GM23338 (cell line): Measurements from ENCODE around the gene HSPBAP1. TPM values are rescaled to one million over a fixed set of nuclear protein-coding genes. Genes with fewer than 3 reads are reported as not detected.
"Not testable (repeated sequence)": the region's sequence is repeated elsewhere in the genome, so short reads cannot be mapped to it uniquely, and the experiment has no call there.

Experiments
- ATAC-seq: fragments of 200-7000 bp; cut with Tn5 transposase; 3 replicates; pipeline ENCODE4 v1.9.1; 2020
- DNase-seq: peaks from one replicate; pipeline ENCODE4 v3.0.0-alpha.2; 2015; ENCODE audit warnings: low spot score
- H2AFZ ChIP-seq: fragments of 200-600 bp; sonication (generic); 2 replicates; pipeline ENCODE4 v1.8.0; 2016; ENCODE audit warnings: antibody characterized with exemption, mild to moderate bottlenecking, moderate library complexity
- H3F3A ChIP-seq: fragments of 200-600 bp; sonication (generic); replicated peaks from 2 replicates; pipeline ENCODE4 v1.8.0; 2017; ENCODE audit warnings: antibody characterized with exemption, mixed run types, low read depth
- H3K27ac ChIP-seq: fragments of 200-600 bp; sonication (generic); 2 replicates; pipeline ENCODE4 v1.6.1; 2016; ENCODE audit warnings: low read depth
- H3K27me3 ChIP-seq: fragments of 200-600 bp; sonication (generic); 2 replicates; pipeline ENCODE4 v1.8.0; 2016; ENCODE audit warnings: mild to moderate bottlenecking, mixed run types, moderate library complexity; ENCODE audit not compliant: insufficient read depth
- H3K36me3 ChIP-seq: fragments of 200-600 bp; sonication (generic); 2 replicates; pipeline ENCODE4 v1.8.0; 2016; ENCODE audit warnings: mild to moderate bottlenecking; ENCODE audit not compliant: insufficient read depth
- H3K4me1 ChIP-seq: fragments of 200-600 bp; sonication (generic); 2 replicates; pipeline ENCODE4 v1.8.0; 2016; ENCODE audit warnings: mild to moderate bottlenecking, moderate library complexity; ENCODE audit not compliant: insufficient read depth
- H3K4me2 ChIP-seq: fragments of 200-600 bp; sonication (generic); 2 replicates; pipeline ENCODE4 v1.7.1; 2017; ENCODE audit warnings: mixed run types
- H3K4me3 ChIP-seq: fragments of 200-600 bp; sonication (generic); 2 replicates; pipeline ENCODE4 v1.6.1; 2016; ENCODE audit warnings: mixed run types
- H3K79me2 ChIP-seq: fragments of 200-600 bp; sonication (generic); replicated peaks from 2 replicates; pipeline ENCODE4 v1.8.0; 2017; ENCODE audit warnings: mild to moderate bottlenecking; ENCODE audit not compliant: insufficient read depth
- H3K9me2 ChIP-seq: fragments of 200-600 bp; sonication (generic); 2 replicates; pipeline ENCODE4 v1.8.0; 2017; ENCODE audit not compliant: insufficient read depth
- H4K20me1 ChIP-seq: fragments of 200-600 bp; sonication (generic); replicated peaks from 2 replicates; pipeline ENCODE4 v1.8.0; 2017; ENCODE audit warnings: mild to moderate bottlenecking; ENCODE audit not compliant: insufficient read depth
- H3K27ac Mint-ChIP-seq: 2 replicates; pipeline ENCODE4 v1.8.0; 2020; ENCODE audit warnings: inconsistent platforms, mild to moderate bottlenecking, moderate library complexity, mixed read lengths
- H3K27me3 Mint-ChIP-seq: 3 replicates; pipeline ENCODE4 v1.8.0; 2022; ENCODE audit warnings: low read depth, mild to moderate bottlenecking, moderate library complexity, mixed read lengths, inconsistent platforms; ENCODE audit not compliant: insufficient read depth, poor library complexity
- H3K36me3 Mint-ChIP-seq: 3 replicates; pipeline ENCODE4 v1.8.0; 2021; ENCODE audit warnings: low read depth, mild to moderate bottlenecking, inconsistent platforms, moderate library complexity, mixed read lengths
- H3K4me1 Mint-ChIP-seq: 3 replicates; pipeline ENCODE4 v1.8.0; 2020; ENCODE audit warnings: mild to moderate bottlenecking, inconsistent platforms, mixed read lengths
- H3K4me3 Mint-ChIP-seq: 3 replicates; pipeline ENCODE4 v1.8.0; 2021; ENCODE audit warnings: moderate library complexity, mild to moderate bottlenecking, inconsistent platforms, mixed read lengths
- H3K9me3 Mint-ChIP-seq: 3 replicates; pipeline ENCODE4 v1.8.0; 2020; ENCODE audit warnings: moderate library complexity, mild to moderate bottlenecking, inconsistent platforms, mixed read lengths
- CREB1 ChIP-seq: fragments of 250-450 bp; sonication (Bioruptor Pico); IDR thresholded peaks from 2 replicates; pipeline ENCODE4 v1.5.0; 2020; ENCODE audit warnings: low read depth, mild to moderate bottlenecking, moderate library complexity
- CTCF ChIP-seq, 2 experiments: fragments of 200-600 bp in 1 of 2; sonication (generic) in 1 of 2; conservative IDR thresholded peaks; 2 replicates each; pipeline versions ENCODE4 v1.5.1 to v1.6.1; 2016 to 2017; ENCODE audit warnings: antibody characterized with exemption in 2 of 2, low read depth in 2 of 2, mild to moderate bottlenecking in 2 of 2, moderate library complexity in 1 of 2
- EZH2 ChIP-seq: fragments of 200-600 bp; sonication (generic); IDR thresholded peaks from one replicate; pipeline ENCODE4 v1.8.0; 2017; ENCODE audit warnings: antibody characterized with exemption, mild to moderate bottlenecking, low read depth; ENCODE audit not compliant: unreplicated experiment
- EZH2phosphoT487 ChIP-seq: fragments of 200-600 bp; sonication (generic); IDR thresholded peaks from one replicate; pipeline ENCODE4 v1.8.1; 2018; ENCODE audit warnings: antibody characterized with exemption; ENCODE audit not compliant: unreplicated experiment
- JUNB ChIP-seq: IDR thresholded peaks from one replicate; pipeline ENCODE4 v1.6.1; 2016; ENCODE audit warnings: antibody characterized with exemption; ENCODE audit not compliant: unreplicated experiment
- NANOG ChIP-seq: IDR thresholded peaks from 2 replicates; pipeline ENCODE4 v1.6.1; 2016; ENCODE audit warnings: antibody characterized with exemption, borderline replicate concordance
- POLR2AphosphoS5 ChIP-seq: IDR thresholded peaks from 2 replicates; pipeline ENCODE4 v1.6.1; 2016; ENCODE audit warnings: antibody characterized with exemption, low read depth
- REST ChIP-seq: IDR thresholded peaks from one replicate; pipeline ENCODE4 v1.6.1; 2018; ENCODE audit warnings: antibody characterized with exemption; ENCODE audit not compliant: unreplicated experiment
- STAT1 ChIP-seq: IDR thresholded peaks from one replicate; pipeline ENCODE4 v1.6.1; 2016; ENCODE audit warnings: antibody characterized with exemption; ENCODE audit not compliant: unreplicated experiment
- ZNF462 ChIP-seq: fragments of 250-450 bp; sonication (Bioruptor Pico); IDR thresholded peaks from 2 replicates; pipeline ENCODE4 v1.5.0; 2020; ENCODE audit warnings: mild to moderate bottlenecking, moderate library complexity
- polyA plus RNA-seq: library from polyadenylated mRNA; unstranded; fragments of >200 nt; fragmentation: Nextera tagmentation; extraction: Ambion mirVana; gene quantifications from 2 replicates; pipeline ENCODE4 v1.2.1, GENCODE V29; 2016
- total RNA-seq: library from RNA; depleted of rRNA; stranded (reverse); fragments of >200 nt; shearing (Covaris generic); gene quantifications from 2 replicates; pipeline ENCODE4 v1.2.3, GENCODE V29; 2014

The HSPBAP1 gene
- total and polyA plus RNA-seq, 2 experiments from 2014 or later: 8.0 to 11.7 TPM

GRCh38 chr3:122748347-122748746 lies 45.3 kb downstream of the HSPBAP1 start:
- no peaks in the 10 kb centered on the region for H3K79me2 ChIP-seq
- no peaks in the 10 kb centered on the region; the same call in 1 of the 2 replicates for H4K20me1 ChIP-seq
- TF ChIP-seq REST: no peak
- TF ChIP-seq STAT1: no peak
- no peak for TF ChIP-seq POLR2AphosphoS5
- no peak for TF ChIP-seq NANOG
- TF ChIP-seq ZNF462 (CRISPR knock-in tag): no peak
- no peak for TF ChIP-seq EZH2phosphoT487
- no peak for TF ChIP-seq CREB1 (CRISPR knock-in tag)
- no peak for TF ChIP-seq CTCF (conservative IDR thresholded peaks at IDR 0.05; ENCODE audit: low read depth in 2 of 2)
- TF ChIP-seq EZH2: no peak
- no peak for TF ChIP-seq JUNB
- H3K4me1 ChIP-seq: no peaks in the 10 kb centered on the region
- Mint-ChIP-seq H3K4me1 (no peaks in the 10 kb centered on the region), H3K27me3 (no peaks in the 10 kb centered on the region), H3K27ac (no peak overlapping the region), H3K4me3 (no peak overlapping the region), H3K36me3 (peaks cover 41% of the 10 kb centered on the region), H3K9me3 (peaks cover 27% of the 10 kb centered on the region)
- H3F3A ChIP-seq: no peaks in the 10 kb centered on the region
- H3K4me3 ChIP-seq: no peak overlapping the region
- ATAC-seq (no peak), DNase-seq (no peak)
- no peak overlapping the region for H2AFZ ChIP-seq
- no peak overlapping the region for H3K4me2 ChIP-seq
- no peak overlapping the region for H3K27ac ChIP-seq
- no peaks in the 10 kb centered on the region for H3K9me2 ChIP-seq
- H3K27me3 ChIP-seq: no peaks in the 10 kb centered on the region
- peaks cover 5% of the 10 kb centered on the region for H3K36me3 ChIP-seq

- H3K4me3 ChIP-seq, DNase-seq, H3K4me2 ChIP-seq, H3K4me3 Mint-ChIP-seq, H3K27me3 Mint-ChIP-seq, H3K27ac ChIP-seq, H3F3A ChIP-seq, H3K27me3 ChIP-seq, H3K27ac Mint-ChIP-seq, H3K79me2 ChIP-seq, H3K36me3 ChIP-seq, H4K20me1 ChIP-seq, H3K4me1 Mint-ChIP-seq, ATAC-seq, H2AFZ ChIP-seq, H3K9me2 ChIP-seq, H3K4me1 ChIP-seq: not testable (repeated sequence)
- Mint-ChIP-seq H3K9me3 (peaks cover 27% of the 10 kb centered on the region), H3K36me3 (peaks cover 50% of the 10 kb centered on the region)
Observed at GRCh38 chr3:122747295-122747694, 46.3 kb downstream of the HSPBAP1 start.
